Ecto neural progenitor cell (in vitro differentiated cells): ENCODE measurements around the gene BMPER.

Source experiments
- DNase-seq: peaks from one replicate; pipeline ENCODE4 v3.0.0-alpha.2; 2018; ENCODE audit warnings: low spot score

Gene BMPER

DNA sequence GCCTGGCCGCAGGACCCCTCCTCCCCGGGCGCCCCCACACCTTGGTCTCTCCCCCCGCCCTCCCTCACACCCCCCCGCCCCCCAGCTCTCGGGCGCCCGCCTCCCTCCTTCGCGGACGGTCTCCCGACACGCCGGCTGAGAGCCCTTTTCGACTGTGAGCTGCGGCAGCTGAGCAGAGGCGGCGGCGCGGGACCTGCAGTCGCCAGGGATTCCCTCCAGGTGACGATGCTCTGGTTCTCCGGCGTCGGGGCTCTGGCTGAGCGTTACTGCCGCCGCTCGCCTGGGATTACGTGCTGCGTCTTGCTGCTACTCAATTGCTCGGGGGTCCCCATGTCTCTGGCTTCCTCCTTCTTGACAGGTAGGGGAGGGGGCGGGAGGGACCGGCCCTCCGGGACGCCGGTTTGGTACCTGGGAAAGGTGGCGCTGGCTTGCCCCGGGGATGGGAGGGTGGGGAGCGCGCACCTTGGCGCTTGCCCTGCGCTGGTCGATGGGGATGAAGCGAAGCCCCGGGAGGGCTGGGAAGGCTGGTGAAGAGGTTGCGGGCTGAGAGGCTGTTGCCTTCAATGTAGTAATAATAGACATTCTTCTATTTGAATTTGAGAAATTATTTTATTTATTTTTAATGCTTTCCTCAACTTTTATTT, at the start of gene BMPER:
Gene BMPER, plus strand, starts transcription at position 151 of the 644 bp plus-strand sequence. Its CDS starts 75 bp downstream, at position 226.
- DNase-seq = peak; percentile 81

- no peak for DNase-seq
These were observed 43.4 kb upstream of the BMPER start for GRCh38 chr7:33861947-33862346.

GRCh38 chr7:33862946-33863814, 42.2 kb upstream of the BMPER start:
- DNase-seq = no peak

- DNase-seq = no peak
These were observed 37.2 kb upstream of the BMPER start for GRCh38 chr7:33868166-33868565.

DNA sequence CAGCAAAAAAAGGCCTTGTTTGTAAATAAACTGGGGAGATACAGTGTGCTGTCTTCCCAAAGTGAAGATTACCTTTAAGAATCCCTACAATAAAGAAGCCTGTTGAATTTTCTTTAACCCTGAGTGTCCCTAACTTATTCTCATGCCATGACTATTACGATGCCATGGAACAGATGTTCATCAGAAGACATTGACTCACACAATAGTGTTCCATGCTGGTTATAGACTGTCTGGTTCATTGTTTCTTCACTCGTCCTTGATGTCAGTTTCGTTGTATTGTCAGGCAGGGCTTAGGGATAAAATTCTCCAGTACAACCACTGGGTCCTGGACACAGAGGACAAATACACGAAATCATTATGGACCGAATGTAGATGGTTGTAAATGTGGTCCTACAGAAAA, 36.2 kb upstream of the BMPER start:
- DNase-seq = no peak

GRCh38 chr7:33870120-33870519, 35.2 kb upstream of the BMPER start:
- DNase-seq = no peak

DNA sequence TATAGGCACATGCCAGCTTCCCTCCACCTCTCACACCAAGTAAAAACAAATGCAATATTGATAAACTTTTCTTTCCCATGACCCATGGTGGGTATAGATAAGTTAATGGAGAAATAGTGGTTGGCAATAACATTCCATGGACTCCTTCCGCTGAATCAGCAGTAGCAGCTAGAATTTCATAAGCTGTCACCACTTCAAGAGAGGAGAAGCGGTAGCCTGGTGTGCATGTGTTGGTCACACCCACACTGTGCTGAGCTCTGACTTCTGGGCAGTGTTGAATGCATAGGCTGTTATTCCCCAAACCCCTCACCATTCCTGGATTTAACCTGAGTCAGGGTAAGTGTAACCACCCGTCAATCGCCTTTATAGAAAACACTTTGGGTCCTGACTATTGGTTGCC, 32.5 kb upstream of the BMPER start:
- no peak for DNase-seq

DNA sequence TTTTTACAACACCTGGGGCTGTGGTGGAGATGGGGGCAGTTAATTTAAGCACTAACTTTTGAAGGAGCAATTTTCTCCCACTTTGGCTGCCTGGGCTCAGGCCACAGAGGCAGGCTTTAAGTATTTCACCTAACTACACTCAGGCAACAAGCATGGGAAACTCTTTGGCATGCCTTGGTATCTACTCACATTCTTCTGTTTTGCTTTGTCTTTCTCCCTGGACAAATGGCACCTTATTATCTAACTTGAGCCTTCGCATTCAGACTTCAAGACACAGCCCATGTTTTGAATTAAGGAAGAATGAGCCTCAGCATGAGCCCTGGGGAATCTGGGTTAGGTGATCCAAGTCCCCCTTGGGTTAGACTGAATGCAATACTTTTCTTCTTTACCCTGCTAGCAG, 31.8 kb upstream of the BMPER start:
- no peak for DNase-seq

- no peak for DNase-seq
These were observed 31.2 kb upstream of the BMPER start for GRCh38 chr7:33873981-33874750.

- DNase-seq = no peak
These were observed 30.4 kb upstream of the BMPER start for GRCh38 chr7:33874943-33875342.

DNA sequence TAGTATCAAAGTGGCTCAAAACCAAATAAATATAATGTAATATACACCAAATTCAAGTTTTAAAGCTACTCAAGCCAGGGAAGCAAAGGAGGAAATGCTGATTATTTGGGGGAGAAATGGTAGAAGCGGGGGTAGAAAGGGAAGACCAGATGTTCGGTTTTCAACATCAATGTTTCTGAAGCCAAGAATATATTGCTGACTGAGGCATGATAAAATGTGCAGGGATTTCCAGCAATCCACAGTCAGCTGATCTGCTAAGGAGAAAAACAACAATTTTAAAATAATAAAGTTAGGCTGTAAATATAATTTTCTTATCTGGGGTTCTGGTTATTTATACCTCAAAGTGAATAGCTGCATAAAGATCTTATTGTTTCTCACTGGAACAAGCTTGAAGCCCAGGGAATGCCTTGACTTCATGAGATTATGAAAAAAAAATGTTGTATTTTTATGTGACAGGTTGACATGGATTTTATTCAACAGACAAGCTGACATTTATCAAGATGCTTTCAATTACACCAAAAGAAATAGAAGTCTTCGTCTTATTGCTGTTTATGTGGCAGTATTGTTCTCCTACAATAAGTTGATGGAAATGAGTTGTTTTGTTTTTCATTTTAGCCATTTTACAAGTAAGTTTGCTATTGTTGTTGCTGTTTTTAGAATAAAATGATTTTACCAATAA, 28.6 kb upstream of the BMPER start:
- no peak for DNase-seq

GRCh38 chr7:33880787-33881186, 24.6 kb upstream of the BMPER start:
- no peak for DNase-seq

GRCh38 chr7:33881316-33881715, 24.0 kb upstream of the BMPER start:
- no peak for DNase-seq

DNA sequence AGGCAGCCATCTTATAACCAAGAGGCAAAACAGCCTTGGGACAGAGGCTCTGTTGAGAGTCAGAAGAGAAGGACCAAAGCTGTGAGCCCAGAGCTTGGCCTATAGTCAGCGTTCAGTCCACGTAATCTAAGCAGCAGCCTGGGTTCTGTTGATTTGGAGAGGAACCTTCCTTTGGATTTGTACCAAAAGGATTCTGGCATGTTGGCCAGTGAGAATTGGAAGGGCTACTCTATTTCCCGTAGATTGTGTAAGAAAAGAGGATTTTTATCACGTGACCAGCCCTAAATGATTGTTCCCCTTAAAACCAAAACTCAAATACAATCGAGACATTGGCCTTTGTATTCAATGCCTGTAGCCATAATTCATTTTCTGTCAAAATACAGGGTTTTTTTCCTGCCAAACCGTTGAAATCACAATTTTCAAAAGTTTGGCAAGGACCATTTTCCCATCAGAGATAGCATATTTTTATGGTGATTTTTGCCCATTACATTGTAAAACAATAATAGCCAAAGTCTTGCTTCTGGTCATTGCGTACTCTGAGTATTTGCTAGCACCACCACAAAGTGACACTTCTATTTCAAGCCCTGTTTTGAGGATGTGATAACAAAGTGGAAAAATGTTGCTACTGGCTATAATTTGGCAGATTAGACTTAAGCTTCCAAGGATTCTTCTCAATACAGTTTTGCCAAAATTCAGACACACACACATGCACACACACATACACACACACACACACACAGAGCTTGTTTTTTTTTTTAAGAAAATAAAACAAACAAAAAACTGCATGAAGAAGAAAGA, 23.1 kb upstream of the BMPER start:
- DNase-seq = no peak

DNA sequence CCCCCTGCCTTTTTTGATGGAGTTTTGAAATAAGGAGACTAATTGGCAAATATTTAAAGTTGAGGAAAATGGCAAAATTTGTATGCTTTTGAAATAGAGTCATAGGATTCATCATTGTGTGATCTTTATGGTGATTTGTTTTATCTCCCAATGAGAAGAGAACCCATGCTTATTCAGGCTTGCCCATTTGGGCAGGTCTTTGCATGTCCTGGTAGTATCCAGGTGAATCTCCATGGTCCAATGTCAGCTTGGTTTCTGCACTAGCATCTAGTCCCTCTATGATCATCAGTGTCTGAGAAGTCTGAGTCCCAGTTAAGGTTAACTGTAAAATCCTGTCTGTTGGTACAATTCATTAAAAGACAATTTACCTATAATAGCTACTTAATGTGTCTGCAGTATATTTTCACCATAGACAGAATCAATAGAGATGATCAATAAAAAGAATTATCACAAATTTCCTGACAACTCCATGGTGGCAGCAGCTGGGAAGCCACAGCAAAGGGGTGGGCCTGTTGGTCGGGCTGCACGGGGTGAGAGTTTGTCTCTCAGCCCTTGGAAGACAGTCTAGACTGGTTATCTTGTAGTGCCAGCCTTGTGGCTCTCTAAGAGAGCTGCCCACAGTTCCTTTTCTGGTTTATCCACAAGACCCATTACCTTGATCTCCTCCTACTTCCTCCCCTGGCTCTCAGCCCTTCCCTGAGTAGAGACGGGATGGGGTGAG, 22.2 kb upstream of the BMPER start:
- no peak for DNase-seq

GRCh38 chr7:33883671-33883965, 21.7 kb upstream of the BMPER start:
- no peak for DNase-seq

DNA sequence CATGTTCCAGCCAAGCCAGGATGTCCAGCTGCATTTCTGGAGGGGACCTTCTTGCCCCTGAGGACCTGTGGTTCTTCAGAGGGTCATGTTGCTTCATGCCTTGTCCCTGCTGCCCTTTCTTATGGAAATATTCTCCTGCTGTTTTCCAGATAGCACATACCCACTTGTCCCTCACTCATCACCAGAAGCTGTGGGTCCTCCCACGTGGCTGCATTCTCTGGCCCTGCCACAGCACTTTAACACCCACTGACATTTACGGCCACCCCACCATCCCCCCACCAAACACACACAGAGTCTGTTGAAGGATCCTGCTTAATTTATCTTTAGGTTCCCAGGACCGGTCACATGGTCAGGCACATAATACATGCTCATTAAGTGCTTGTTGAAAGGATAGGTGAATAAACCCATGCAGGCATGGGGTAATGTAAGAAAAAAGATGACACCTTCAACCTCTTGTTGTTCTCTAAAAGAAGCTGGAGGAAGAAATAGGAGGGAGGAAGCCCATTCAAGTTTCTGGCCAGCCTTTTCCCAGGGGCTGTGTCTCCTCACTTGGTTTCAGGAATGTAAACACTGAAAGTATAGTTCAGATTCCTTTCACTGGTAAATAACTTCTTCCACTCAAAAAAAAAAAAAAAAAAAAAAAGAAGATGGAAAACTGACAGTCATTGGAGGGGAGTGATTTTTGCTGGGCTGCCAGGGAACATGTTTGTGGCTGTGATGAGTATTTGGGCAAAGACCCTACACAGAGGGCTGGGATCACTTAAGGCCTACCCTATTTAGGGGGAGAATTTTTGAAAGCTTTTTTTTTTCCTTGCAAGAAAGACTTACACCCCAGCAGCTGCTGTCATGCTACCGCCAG, 19.8 kb upstream of the BMPER start:
- no peak for DNase-seq

DNA sequence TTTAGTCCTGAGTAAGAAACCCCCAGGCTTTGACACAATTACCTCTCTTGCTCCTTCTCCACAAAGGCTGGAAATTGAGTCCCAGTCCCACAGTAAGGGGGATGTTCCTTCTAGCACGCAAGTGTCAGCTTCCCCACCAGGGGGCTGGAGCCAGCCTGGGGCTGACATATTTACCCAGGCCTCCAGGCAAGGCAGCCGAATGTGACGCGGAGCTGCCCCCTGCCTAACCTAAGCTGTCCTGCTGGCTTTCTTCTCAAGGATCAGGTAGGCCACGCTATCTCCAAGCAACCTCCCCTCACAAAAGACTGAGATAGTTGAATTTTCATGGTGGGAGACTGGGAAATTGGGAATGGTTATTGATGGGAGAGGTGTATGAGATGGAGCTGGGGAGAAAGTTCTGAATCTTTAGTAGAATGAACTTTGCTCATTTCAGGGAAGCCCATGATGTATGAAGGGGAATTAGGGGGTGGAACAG, 19.2 kb upstream of the BMPER start:
- DNase-seq = peak; percentile 77

DNA sequence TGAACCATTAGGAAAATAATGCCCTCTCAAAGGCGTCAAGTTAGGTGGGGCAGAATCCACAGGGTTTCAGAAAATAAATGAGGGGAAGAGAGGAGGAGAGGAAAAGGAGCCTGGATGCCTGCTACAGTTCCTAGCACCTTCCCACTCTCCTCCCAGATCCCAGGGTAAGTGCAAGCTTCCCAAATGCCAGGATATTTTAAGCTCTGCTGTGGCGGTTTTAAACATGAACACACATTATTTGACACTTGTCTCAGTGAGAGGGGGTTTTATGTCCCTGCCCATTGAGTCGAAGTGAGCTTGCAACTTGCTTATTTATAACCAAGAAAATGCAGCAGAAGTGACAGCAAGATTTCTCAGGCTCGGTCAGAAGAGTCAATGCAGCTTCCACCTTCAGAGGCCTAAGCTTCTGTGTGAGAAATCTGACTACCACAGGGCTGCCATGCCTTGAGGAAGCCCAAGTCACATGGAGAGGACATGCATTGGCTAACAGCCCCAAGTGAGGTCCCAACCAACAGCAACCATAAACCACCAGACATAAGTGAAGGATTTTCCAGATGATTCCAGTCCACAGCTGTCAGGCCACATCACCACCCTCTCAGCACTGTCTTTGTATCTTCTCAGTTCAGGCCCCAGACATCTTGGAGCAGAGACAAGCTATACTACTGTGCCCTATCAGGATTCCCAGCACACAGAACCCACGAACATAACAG, 17.9 kb upstream of the BMPER start:
- no peak for DNase-seq
